PC-9 (cell line): Measurements from ENCODE around the gene MAGI2.

Source experiments
- CTCF ChIP-seq: fragments of 200-600 bp; sonication (generic); conservative IDR thresholded peaks from 2 replicates; pipeline ENCODE4 v1.6.1; 2017; ENCODE audit warnings: mixed run types, antibody characterized with exemption, mild to moderate bottlenecking, moderate library complexity
- EZH2 ChIP-seq: fragments of 200-600 bp; sonication (generic); IDR thresholded peaks from 2 replicates; pipeline ENCODE4 v1.8.0; 2017; ENCODE audit warnings: antibody characterized with exemption, low read depth

GRCh38 chr7:78764571-78764970, 688.9 kb downstream of the MAGI2 start:
- TF ChIP-seq CTCF (no peak), EZH2 (no peak)
